K562 treated with DMSO at 1 percent for 12 hours (cell line): ENCODE results near the gene CNGA3. TPM values are rescaled to one million over a fixed set of nuclear protein-coding genes. Genes with fewer than 3 reads are reported as not detected.

Experiments used
- total RNA-seq: library from RNA; unstranded; fragments of 300-600 nt; gene quantifications from 2 replicates; pipeline ENCODE4 v1.2.3, GENCODE V29; 2022; ENCODE audit not compliant: insufficient read depth

CNGA3 gene
- total RNA-seq = not detected in 2 replicates

GRCh38 chr2:98346311-98347236, at the start of gene CNGA3:
TSS of gene CNGA3 (plus strand) at chr2:98346456. CDS start at chr2:98369976, 23,520 bp downstream.

GRCh38 chr2:98444436-98445176, 98.3 kb downstream of the CNGA3 start, which contains the start of gene INPP4A:
TSS of gene INPP4A (plus strand) at chr2:98444858. CDS start at chr2:98520049, 75,191 bp downstream.

Other genes starting within 250 kb of the CNGA3 start
- 4.3 and 18.0 TPM in 2 replicates for gene INPP4A, start 98.4 kb downstream of the CNGA3 start, total RNA-seq